DOHH2 (cell line): ENCODE results near the gene DHRS4.

Experiments used
- H3F3A ChIP-seq: fragments of 200-600 bp; sonication (generic), shearing (Covaris generic); 2 replicates; pipeline ENCODE4 v1.6.0; 2016; ENCODE audit warnings: antibody characterized with exemption, mild to moderate bottlenecking; ENCODE audit not compliant: control insufficient read depth, insufficient read depth
- H3K27ac ChIP-seq: fragments of 200-600 bp; sonication (generic); 2 replicates; pipeline ENCODE4 v1.5.1; 2014; ENCODE audit warnings: low read depth, mild to moderate bottlenecking, low read length, moderate library complexity
- H3K27me3 ChIP-seq: fragments of 200-600 bp; sonication (generic); 2 replicates; pipeline ENCODE4 v1.6.1; 2014; ENCODE audit warnings: mild to moderate bottlenecking, low read length, mixed read lengths; ENCODE audit not compliant: control insufficient read depth
- H3K36me3 ChIP-seq: fragments of 200-600 bp; sonication (generic); 2 replicates; pipeline ENCODE4 v1.6.1; 2014; ENCODE audit warnings: mild to moderate bottlenecking, low read length, moderate library complexity, mixed read lengths; ENCODE audit not compliant: control insufficient read depth
- H3K4me1 ChIP-seq: fragments of 200-600 bp; sonication (generic); 2 replicates; pipeline ENCODE4 v1.6.1; 2014; ENCODE audit warnings: mild to moderate bottlenecking, low read length, mixed read lengths; ENCODE audit not compliant: control insufficient read depth
- H3K4me2 ChIP-seq: fragments of 200-600 bp; sonication (generic); 2 replicates; pipeline ENCODE4 v1.6.0; 2014; ENCODE audit warnings: mild to moderate bottlenecking, low read length, moderate library complexity
- H3K4me3 ChIP-seq: fragments of 200-600 bp; sonication (generic); 2 replicates; pipeline ENCODE4 v1.5.1; 2014; ENCODE audit warnings: mild to moderate bottlenecking, low read length, mixed read lengths
- H3K79me2 ChIP-seq: fragments of 200-600 bp; sonication (generic); 2 replicates; pipeline ENCODE4 v1.6.1; 2014; ENCODE audit warnings: mild to moderate bottlenecking, low read length, mixed read lengths; ENCODE audit not compliant: control insufficient read depth
- H3K9me2 ChIP-seq: fragments of 200-600 bp; sonication (generic); replicated peaks from 2 replicates; pipeline ENCODE4 v1.6.1; 2014; ENCODE audit warnings: mild to moderate bottlenecking, low read length, mixed read lengths; ENCODE audit not compliant: control insufficient read depth
- H3K9me3 ChIP-seq: fragments of 200-600 bp; sonication (generic); 2 replicates; pipeline ENCODE4 v1.6.1; 2014; ENCODE audit warnings: antibody characterized with exemption, low read length, mixed read lengths; ENCODE audit not compliant: control insufficient read depth, insufficient read depth
- H4K20me1 ChIP-seq: fragments of 200-600 bp; sonication (generic); 2 replicates; pipeline ENCODE4 v1.6.0; 2014; ENCODE audit warnings: low read depth, mild to moderate bottlenecking, antibody characterized with exemption, low read length, moderate library complexity; ENCODE audit not compliant: control insufficient read depth, insufficient read depth
- EZH2phosphoT487 ChIP-seq: fragments of 200-600 bp; sonication (generic); IDR thresholded peaks from 2 replicates; pipeline ENCODE4 v1.6.1; 2017; ENCODE audit warnings: borderline replicate concordance, mild to moderate bottlenecking, antibody characterized with exemption, low read length, moderate library complexity, mixed read lengths
- TF ChIP-seq, protein P1 (sequence below): fragments of 200-600 bp; sonication (generic); IDR thresholded peaks from one replicate; pipeline ENCODE4 v1.5.1; 2014; ENCODE audit warnings: antibody characterized with exemption, mild to moderate bottlenecking, low read depth, low read length; ENCODE audit not compliant: poor library complexity, severe bottlenecking

The DHRS4 gene

DNA sequence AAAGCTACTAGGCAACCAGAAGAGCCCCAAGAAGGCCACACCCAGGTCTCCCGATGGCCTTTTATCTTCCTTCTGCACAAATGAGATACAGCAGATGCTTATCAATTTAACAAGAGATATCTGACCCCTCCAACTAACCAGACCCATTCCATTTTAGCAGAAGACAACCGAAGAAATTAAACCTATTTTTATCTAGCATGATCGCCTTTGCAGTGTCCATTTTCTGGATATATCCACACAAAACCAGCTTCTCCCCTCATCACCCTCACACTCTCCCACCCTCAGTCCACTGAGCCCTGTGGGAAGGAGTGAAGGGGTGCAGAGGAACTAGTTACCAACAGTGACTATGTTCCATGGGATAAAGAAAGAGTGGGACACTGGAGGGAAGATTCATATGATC, 20.9 kb upstream of the DHRS4 start:
- Histone ChIP-seq H3K27me3 (no peaks in the 10 kb centered on the region), H3K4me2 (no peak overlapping the region), H3K36me3 (no peaks in the 10 kb centered on the region), H3K4me3 (no peak overlapping the region), H3K79me2 (no peaks in the 10 kb centered on the region), H3K9me3 (no peaks in the 10 kb centered on the region), H3K27ac (no peak overlapping the region), H3K9me2 (no peaks in the 10 kb centered on the region), H3F3A (no peaks in the 10 kb centered on the region), H4K20me1 (no peaks in the 10 kb centered on the region), H3K4me1 (no peaks in the 10 kb centered on the region)
- TF ChIP-seq, protein P1, sequence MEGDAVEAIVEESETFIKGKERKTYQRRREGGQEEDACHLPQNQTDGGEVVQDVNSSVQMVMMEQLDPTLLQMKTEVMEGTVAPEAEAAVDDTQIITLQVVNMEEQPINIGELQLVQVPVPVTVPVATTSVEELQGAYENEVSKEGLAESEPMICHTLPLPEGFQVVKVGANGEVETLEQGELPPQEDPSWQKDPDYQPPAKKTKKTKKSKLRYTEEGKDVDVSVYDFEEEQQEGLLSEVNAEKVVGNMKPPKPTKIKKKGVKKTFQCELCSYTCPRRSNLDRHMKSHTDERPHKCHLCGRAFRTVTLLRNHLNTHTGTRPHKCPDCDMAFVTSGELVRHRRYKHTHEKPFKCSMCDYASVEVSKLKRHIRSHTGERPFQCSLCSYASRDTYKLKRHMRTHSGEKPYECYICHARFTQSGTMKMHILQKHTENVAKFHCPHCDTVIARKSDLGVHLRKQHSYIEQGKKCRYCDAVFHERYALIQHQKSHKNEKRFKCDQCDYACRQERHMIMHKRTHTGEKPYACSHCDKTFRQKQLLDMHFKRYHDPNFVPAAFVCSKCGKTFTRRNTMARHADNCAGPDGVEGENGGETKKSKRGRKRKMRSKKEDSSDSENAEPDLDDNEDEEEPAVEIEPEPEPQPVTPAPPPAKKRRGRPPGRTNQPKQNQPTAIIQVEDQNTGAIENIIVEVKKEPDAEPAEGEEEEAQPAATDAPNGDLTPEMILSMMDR, result no peak
- no peak for TF ChIP-seq EZH2phosphoT487

DNA sequence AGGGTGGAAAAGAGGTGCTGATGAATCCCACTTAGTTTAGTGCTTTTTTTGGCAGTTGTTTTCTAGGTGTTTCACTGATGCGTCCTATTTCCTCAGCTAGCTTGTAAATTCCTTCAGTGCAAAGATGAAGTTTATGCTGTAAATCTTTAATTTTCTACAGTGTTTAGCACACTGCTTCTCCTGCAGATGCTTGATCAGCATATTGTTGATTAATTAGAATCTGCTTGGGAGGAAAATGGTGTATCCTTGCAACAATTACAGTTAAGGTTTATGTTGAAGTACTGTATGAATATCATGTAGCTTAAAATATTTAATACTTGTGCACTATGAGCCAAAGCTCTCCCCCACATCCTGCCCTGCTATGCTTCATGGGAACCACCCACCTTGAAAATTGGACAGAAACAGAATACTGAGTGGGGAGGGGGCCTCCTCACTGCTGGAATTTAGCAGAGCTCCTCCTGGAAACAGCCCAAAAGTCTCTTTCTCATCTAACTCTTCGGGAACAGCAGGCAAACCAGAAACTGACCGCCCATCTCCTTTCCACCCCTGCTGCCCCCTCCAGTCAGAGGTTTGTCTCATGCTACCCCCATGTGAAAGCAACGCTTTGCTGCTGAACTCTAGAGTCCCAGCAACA, 20.3 kb upstream of the DHRS4 start:
- Histone ChIP-seq H3K4me2 (no peak overlapping the region), H3K4me1 (no peaks in the 10 kb centered on the region), H3F3A (no peaks in the 10 kb centered on the region), H3K27me3 (no peaks in the 10 kb centered on the region), H3K9me2 (no peaks in the 10 kb centered on the region), H3K27ac (no peak overlapping the region), H3K4me3 (no peak overlapping the region), H3K79me2 (no peaks in the 10 kb centered on the region), H3K36me3 (no peaks in the 10 kb centered on the region), H3K9me3 (no peaks in the 10 kb centered on the region), H4K20me1 (no peaks in the 10 kb centered on the region)
- TF ChIP-seq, protein P1, result no peak
- TF ChIP-seq EZH2phosphoT487, result no peak

DNA sequence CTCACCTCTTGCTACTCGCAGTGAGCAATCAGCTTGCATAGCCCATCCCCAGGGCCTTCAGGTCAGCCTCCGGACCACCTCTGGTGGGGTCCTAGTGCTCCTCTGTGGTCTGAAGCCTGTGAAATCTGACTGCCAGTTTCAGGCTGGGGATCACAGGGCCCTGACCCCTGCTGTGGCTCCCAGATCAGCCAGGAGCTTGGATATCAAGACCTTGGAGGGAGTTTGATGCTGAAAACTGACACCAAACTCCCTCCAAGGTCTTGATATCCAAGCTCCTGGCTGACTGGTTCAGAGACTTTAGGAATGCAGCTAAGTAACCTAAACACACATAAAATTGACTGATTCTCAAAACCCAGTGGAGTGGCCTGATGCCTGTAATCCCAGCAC, 19.8 kb upstream of the DHRS4 start:
- H3K4me2 ChIP-seq, result no peak overlapping the region
- no peaks in the 10 kb centered on the region for H3K79me2 ChIP-seq
- no peaks in the 10 kb centered on the region for H3K27me3 ChIP-seq
- no peaks in the 10 kb centered on the region for H3K9me2 ChIP-seq
- no peaks in the 10 kb centered on the region for H3K36me3 ChIP-seq
- TF ChIP-seq, protein P1, result no peak
- no peak for TF ChIP-seq EZH2phosphoT487
- H3K27ac ChIP-seq, result no peak overlapping the region
- no peaks in the 10 kb centered on the region for H3F3A ChIP-seq
- H4K20me1 ChIP-seq, result no peaks in the 10 kb centered on the region
- no peak overlapping the region for H3K4me3 ChIP-seq
- H3K4me1 ChIP-seq, result no peaks in the 10 kb centered on the region
- H3K9me3 ChIP-seq, result no peaks in the 10 kb centered on the region
